ACC112 (cell line): Measurements from ENCODE around the gene WWOX.

Source experiments
- H2AFZ ChIP-seq: fragments of 200-600 bp; sonication (generic); one replicate; pipeline ENCODE4 v1.6.0; 2017; ENCODE audit warnings: antibody characterized with exemption, low read length; ENCODE audit not compliant: unreplicated experiment
- H3K27ac ChIP-seq: fragments of 200-600 bp; sonication (generic); 2 replicates; pipeline ENCODE4 v1.5.1; 2014; ENCODE audit warnings: low read depth, mild to moderate bottlenecking, antibody characterized with exemption, low read length, moderate library complexity
- H3K27me3 ChIP-seq: fragments of 200-600 bp; sonication (generic); 2 replicates; pipeline ENCODE4 v1.6.1; 2014; ENCODE audit warnings: mild to moderate bottlenecking, antibody characterized with exemption, low read length, moderate library complexity, mixed read lengths; ENCODE audit not compliant: insufficient read depth
- H3K36me3 ChIP-seq: fragments of 200-600 bp; sonication (generic); 2 replicates; pipeline ENCODE4 v1.6.1; 2016; ENCODE audit warnings: mild to moderate bottlenecking, antibody characterized with exemption, low read length, moderate library complexity, mixed read lengths; ENCODE audit not compliant: insufficient read depth
- H3K4me1 ChIP-seq: fragments of 200-600 bp; sonication (generic); one replicate; pipeline ENCODE4 v1.6.1; 2016; ENCODE audit warnings: low read length, mixed read lengths; ENCODE audit not compliant: insufficient read depth, unreplicated experiment, control insufficient read depth
- H3K4me3 ChIP-seq: fragments of 200-600 bp; sonication (generic); 2 replicates; pipeline ENCODE4 v1.5.1; 2014; ENCODE audit warnings: mild to moderate bottlenecking, low read depth, low read length
- H3K79me2 ChIP-seq: fragments of 200-600 bp; sonication (generic); one replicate; pipeline ENCODE4 v1.6.0; 2016; ENCODE audit warnings: low read length; ENCODE audit not compliant: control insufficient read depth, unreplicated experiment, insufficient read depth

WWOX gene

GRCh38 chr16:78915811-78916345 is 816.4 kb downstream of the WWOX start:
- Histone ChIP-seq H3K79me2 (no peaks in the 10 kb centered on the region), H2AFZ (no peak overlapping the region), H3K27me3 (no peaks in the 10 kb centered on the region), H3K27ac (no peak overlapping the region), H3K36me3 (no peaks in the 10 kb centered on the region), H3K4me1 (no peaks in the 10 kb centered on the region), H3K4me3 (no peak overlapping the region)

DNA sequence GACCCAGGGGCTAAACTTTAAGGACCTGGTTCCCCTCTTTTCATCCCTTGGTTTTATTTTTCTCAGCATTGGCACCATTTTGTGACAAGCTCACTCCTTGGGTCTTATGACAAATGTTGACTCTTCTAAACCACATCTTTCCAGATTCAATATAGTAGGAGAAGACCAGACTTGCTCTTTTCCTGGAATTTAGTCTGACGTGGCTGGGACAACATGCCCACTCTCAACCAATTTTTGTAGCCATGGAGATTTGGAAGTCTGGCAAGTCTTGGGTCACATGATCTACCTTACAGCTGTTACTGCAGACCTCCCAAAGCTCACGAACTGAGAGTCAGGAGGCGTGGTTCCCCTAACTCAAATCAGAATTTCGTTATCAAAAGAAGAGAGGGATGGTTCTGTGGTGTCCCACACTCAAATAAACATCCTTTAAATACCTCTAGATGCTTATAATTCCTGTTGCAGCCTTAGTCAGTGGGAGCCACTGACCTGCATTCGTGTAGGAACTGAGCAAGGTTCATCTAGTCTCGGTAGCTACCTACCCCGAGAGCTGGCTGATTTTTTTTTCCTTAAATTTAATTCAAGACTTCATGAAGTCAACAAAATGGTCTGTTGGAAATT is 817.6 kb downstream of the WWOX start:
- H2AFZ ChIP-seq, result no peak overlapping the region
- H3K27me3 ChIP-seq, result no peaks in the 10 kb centered on the region
- H3K79me2 ChIP-seq, result no peaks in the 10 kb centered on the region
- H3K4me3 ChIP-seq, result no peak overlapping the region
- no peaks in the 10 kb centered on the region for H3K4me1 ChIP-seq
- no peak overlapping the region for H3K27ac ChIP-seq
- no peaks in the 10 kb centered on the region for H3K36me3 ChIP-seq

GRCh38 chr16:78918805-78919305 is 819.4 kb downstream of the WWOX start:
- H3K27me3 ChIP-seq, result no peaks in the 10 kb centered on the region
- H2AFZ ChIP-seq, result no peak overlapping the region
- H3K36me3 ChIP-seq, result no peaks in the 10 kb centered on the region
- H3K79me2 ChIP-seq, result no peaks in the 10 kb centered on the region
- no peak overlapping the region for H3K4me3 ChIP-seq
- H3K27ac ChIP-seq, result no peak overlapping the region
- H3K4me1 ChIP-seq, result no peaks in the 10 kb centered on the region

DNA sequence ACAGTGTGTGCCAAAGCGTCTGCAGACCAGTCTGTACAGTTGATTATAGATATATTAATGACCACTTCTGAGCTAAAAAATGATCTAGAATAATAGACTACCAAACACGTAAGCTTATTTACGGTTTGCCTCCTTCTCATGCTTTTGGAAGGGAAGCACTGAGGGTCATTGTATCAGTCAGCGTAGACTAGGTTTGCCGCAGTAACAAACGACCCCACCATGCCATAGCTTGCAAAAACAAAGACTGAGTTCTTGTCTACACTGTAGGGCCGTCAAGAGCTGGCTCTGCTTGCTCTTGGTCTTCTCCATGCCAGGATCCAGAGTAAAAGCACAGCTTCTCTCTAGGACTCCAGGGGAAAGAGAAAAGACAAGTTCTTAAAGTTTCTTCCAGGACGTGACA is 820.4 kb downstream of the WWOX start:
- H2AFZ ChIP-seq, result no peak overlapping the region
- no peaks in the 10 kb centered on the region for H3K79me2 ChIP-seq
- H3K4me1 ChIP-seq, result no peaks in the 10 kb centered on the region
- H3K27me3 ChIP-seq, result no peaks in the 10 kb centered on the region
- H3K4me3 ChIP-seq, result no peak overlapping the region
- no peak overlapping the region for H3K27ac ChIP-seq
- H3K36me3 ChIP-seq, result no peaks in the 10 kb centered on the region

DNA sequence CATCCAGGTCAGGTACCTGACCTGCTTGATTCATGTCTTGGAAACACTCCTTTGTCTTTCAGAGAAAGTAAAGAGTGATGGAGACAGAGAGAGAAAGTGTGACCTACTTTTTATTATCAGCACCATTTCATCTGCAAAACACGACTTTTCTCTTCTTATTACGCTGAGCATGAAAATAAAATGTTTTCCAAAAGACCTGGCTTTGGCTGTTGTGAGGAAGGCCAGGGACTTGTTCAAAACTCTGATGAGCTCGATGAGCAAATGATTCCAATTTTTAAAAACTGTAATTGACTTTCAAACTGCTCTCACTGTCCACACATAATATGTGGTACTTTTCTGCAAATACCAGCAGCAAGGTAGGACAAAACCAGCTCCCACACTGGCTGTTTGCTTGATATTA is 821.2 kb downstream of the WWOX start:
- Histone ChIP-seq H3K4me1 (no peaks in the 10 kb centered on the region), H3K27ac (no peak overlapping the region), H2AFZ (no peak overlapping the region), H3K27me3 (no peaks in the 10 kb centered on the region), H3K36me3 (no peaks in the 10 kb centered on the region), H3K79me2 (no peaks in the 10 kb centered on the region), H3K4me3 (no peak overlapping the region)

DNA sequence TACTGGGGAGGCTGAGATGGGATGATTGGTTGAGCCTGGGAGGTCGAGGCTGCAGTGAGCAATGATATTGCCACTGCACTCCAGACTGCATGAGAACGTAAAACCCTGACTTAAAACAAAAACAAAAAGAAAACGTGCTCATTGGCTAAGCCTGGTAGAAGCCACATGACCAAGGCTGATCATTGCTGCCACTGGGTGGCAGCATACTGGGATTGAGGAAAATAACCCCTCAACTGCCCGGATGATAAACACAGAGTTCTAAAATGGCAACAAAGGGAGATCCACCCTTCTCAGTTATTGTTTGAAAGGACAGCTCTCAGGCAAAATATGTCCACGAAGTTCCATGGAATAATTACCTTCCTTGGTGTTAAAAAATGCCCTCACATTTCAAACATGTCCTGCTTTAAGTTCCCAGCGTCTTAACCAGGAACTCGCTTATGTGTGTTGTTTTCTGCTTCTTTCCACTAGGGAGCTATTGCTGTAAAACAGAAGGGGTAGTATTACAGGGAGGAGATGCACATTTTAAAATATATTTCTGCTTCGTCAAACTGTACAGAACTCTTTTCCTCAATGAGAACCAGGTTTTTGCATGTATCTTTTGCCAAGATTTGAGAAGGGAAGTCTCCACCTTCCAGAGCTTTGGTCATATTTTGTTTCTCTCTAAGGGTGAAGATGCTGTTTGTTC is 825.8 kb downstream of the WWOX start:
- H3K79me2 ChIP-seq, result no peaks in the 10 kb centered on the region
- H2AFZ ChIP-seq, result no peak overlapping the region
- no peaks in the 10 kb centered on the region for H3K36me3 ChIP-seq
- H3K4me1 ChIP-seq, result no peaks in the 10 kb centered on the region
- H3K4me3 ChIP-seq, result no peak overlapping the region
- no peaks in the 10 kb centered on the region for H3K27me3 ChIP-seq
- no peak overlapping the region for H3K27ac ChIP-seq

GRCh38 chr16:78926723-78927210 is 827.3 kb downstream of the WWOX start:
- H3K27ac ChIP-seq, result no peak overlapping the region
- no peak overlapping the region for H3K4me3 ChIP-seq
- H3K4me1 ChIP-seq, result no peaks in the 10 kb centered on the region
- H3K27me3 ChIP-seq, result no peaks in the 10 kb centered on the region
- no peaks in the 10 kb centered on the region for H3K79me2 ChIP-seq
- no peaks in the 10 kb centered on the region for H3K36me3 ChIP-seq
- no peak overlapping the region for H2AFZ ChIP-seq

GRCh38 chr16:78927766-78928165 is 828.3 kb downstream of the WWOX start:
- Histone ChIP-seq H2AFZ (no peak overlapping the region), H3K27ac (no peak overlapping the region), H3K79me2 (no peaks in the 10 kb centered on the region), H3K36me3 (no peaks in the 10 kb centered on the region), H3K27me3 (no peaks in the 10 kb centered on the region), H3K4me3 (no peak overlapping the region), H3K4me1 (no peaks in the 10 kb centered on the region)

DNA sequence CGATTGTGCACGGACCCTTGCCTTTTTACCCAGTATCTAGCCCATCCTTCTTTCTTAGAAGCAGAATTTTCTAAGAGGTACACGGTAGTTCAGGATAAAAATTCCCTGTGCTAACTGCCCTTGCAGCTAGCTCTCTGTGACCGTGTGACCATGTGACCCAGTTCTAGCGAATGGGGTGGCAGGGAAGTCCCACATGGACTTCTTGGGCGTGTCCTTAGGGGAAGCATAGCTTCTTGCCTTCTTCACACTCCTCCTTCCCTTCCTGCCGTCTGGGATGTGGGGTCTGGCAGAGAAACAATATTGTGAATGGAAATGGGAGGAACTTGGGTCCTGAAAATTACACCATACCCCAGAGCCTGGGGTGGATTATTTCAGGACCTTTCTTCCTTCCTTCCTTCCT is 830.4 kb downstream of the WWOX start:
- Histone ChIP-seq H3K27ac (no peak overlapping the region), H3K27me3 (no peaks in the 10 kb centered on the region), H3K4me3 (no peak overlapping the region), H2AFZ (no peak overlapping the region), H3K4me1 (no peaks in the 10 kb centered on the region), H3K36me3 (no peaks in the 10 kb centered on the region), H3K79me2 (no peaks in the 10 kb centered on the region)

- no peaks in the 10 kb centered on the region for H3K79me2 ChIP-seq
- H3K4me1 ChIP-seq, result no peaks in the 10 kb centered on the region
- H3K4me3 ChIP-seq, result no peak overlapping the region
- no peak overlapping the region for H3K27ac ChIP-seq
- H3K36me3 ChIP-seq, result no peaks in the 10 kb centered on the region
- H3K27me3 ChIP-seq, result no peaks in the 10 kb centered on the region
- no peak overlapping the region for H2AFZ ChIP-seq
Measured at GRCh38 chr16:78930561-78930960, 831.1 kb downstream of the WWOX start.

GRCh38 chr16:78931267-78931666 is 831.8 kb downstream of the WWOX start:
- Histone ChIP-seq H2AFZ (no peak overlapping the region), H3K36me3 (no peaks in the 10 kb centered on the region), H3K4me1 (no peaks in the 10 kb centered on the region), H3K27me3 (no peaks in the 10 kb centered on the region), H3K27ac (no peak overlapping the region), H3K4me3 (no peak overlapping the region), H3K79me2 (no peaks in the 10 kb centered on the region)
